NB4 (cell line): ENCODE data around the gene EXOC4.

Experiments
- DNase-seq: peaks from one replicate; pipeline ENCODE4 v3.0.0; 2010; ENCODE audit warnings: low read depth
- H3K4me3 ChIP-seq: one replicate; pipeline ENCODE4 v1.5.1; 2011; ENCODE audit warnings: mild to moderate bottlenecking, low read depth, low read length, moderate library complexity
- MAX ChIP-seq: IDR thresholded peaks from 2 replicates; pipeline ENCODE4 v1.6.1; 2011; ENCODE audit warnings: low read depth, low read length
- MYC ChIP-seq: IDR thresholded peaks from 2 replicates; pipeline ENCODE4 v1.6.1; 2011; ENCODE audit warnings: low read depth, low read length
- POLR2A ChIP-seq: IDR thresholded peaks from 2 replicates; pipeline ENCODE4 v1.6.1; 2011; ENCODE audit warnings: mild to moderate bottlenecking; ENCODE audit not compliant: insufficient read length; ENCODE audit errors: extremely low read depth
- TF ChIP-seq, protein P1 (sequence below): IDR thresholded peaks from one replicate; pipeline ENCODE4 v1.5.1; 2012; ENCODE audit warnings: low read depth, low read length

Gene EXOC4

GRCh38 chr7:134013249-134013648 lies 760.4 kb downstream of the EXOC4 start:
- H3K4me3 ChIP-seq: no peak overlapping the region
- TF ChIP-seq, protein P1, sequence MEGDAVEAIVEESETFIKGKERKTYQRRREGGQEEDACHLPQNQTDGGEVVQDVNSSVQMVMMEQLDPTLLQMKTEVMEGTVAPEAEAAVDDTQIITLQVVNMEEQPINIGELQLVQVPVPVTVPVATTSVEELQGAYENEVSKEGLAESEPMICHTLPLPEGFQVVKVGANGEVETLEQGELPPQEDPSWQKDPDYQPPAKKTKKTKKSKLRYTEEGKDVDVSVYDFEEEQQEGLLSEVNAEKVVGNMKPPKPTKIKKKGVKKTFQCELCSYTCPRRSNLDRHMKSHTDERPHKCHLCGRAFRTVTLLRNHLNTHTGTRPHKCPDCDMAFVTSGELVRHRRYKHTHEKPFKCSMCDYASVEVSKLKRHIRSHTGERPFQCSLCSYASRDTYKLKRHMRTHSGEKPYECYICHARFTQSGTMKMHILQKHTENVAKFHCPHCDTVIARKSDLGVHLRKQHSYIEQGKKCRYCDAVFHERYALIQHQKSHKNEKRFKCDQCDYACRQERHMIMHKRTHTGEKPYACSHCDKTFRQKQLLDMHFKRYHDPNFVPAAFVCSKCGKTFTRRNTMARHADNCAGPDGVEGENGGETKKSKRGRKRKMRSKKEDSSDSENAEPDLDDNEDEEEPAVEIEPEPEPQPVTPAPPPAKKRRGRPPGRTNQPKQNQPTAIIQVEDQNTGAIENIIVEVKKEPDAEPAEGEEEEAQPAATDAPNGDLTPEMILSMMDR: no peak
- TF ChIP-seq MAX (no peak), MYC (no peak), POLR2A (no peak)
- no peak for DNase-seq

DNA sequence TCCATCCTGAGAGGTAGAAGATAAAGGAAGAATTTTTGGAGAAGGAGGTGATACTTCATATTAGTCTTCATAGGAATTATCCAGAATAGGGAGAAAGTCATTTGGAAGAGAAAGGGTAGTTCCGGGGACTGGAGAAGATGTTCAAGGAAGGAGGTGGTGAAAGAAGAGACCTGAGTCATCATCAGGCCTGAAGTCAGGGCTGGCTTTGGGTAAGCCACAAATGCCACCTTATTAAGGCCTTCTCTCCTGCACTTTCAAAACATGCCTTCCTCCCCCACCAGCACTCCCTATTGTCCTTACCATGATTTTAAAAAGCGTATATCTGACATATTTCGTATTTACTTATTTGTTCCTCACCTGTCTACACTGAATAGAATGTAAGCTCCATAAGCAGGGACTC lies 762.1 kb downstream of the EXOC4 start:
- peak; percentile 14 for DNase-seq
- TF ChIP-seq, protein P1: no peak
- no peak for TF ChIP-seq MAX
- TF ChIP-seq POLR2A: no peak
- no peak for TF ChIP-seq MYC
- no peak overlapping the region for H3K4me3 ChIP-seq

DNA sequence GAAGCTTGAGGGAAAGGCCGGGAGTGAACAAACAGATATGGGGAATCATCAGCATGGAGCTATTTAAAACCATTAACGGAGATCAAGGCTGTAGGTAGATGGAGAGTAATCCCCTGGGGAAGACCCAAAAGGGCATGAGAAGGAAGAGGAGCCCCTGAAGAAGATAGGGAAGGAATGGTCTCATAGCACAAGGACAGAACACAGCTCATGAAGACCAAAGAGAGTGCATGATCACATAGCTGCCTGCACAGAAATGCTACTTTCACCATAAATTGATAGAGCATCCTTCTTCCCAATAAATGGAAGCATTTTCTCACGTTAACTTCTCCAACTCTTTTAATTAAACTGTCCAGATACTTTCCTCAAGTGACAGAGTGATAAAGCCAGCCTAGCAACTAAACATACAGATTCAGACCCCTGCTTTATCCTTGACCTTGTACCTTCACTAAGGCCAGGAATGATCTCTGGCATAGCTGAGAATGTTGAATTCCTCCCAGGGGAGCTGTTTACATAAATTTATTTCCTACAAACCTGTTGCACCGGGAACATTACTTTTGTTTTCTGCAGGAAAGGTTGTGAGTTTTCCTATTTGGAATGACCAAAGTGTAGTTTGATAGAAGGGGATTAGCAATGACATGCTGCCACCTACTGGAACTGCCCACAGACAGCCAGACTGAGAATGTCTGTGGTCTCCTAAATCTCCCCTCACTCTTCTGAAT lies 763.5 kb downstream of the EXOC4 start:
- TF ChIP-seq POLR2A (no peak), MAX (no peak), MYC (no peak)
- TF ChIP-seq, protein P1: peak; percentile 85
- DNase-seq: peak; percentile 29
- H3K4me3 ChIP-seq: no peak overlapping the region

DNA sequence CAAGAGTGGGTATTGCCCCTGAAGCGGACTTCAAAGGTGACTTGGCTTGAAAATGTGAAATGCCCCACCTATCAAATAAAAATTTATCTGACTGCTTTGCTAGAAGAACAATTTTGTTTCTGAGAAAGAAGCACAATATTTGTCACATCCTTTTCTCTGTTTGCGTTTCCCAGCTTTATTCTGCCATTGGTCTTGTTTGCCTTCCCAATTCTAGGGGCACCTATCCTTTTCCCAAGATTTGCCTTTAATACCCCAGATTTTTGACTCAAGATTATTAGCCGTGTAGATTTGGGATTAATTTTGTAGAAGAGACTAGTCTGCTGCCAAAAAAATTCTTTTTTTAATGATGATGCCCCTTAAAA lies 764.0 kb downstream of the EXOC4 start:
- H3K4me3 ChIP-seq: no peak overlapping the region
- DNase-seq: no peak
- TF ChIP-seq MYC (no peak), MAX (no peak), POLR2A (no peak)
- TF ChIP-seq, protein P1: no peak

GRCh38 chr7:134018306-134018705 lies 765.4 kb downstream of the EXOC4 start:
- TF ChIP-seq POLR2A: no peak
- no peak for TF ChIP-seq MYC
- no peak for TF ChIP-seq MAX
- TF ChIP-seq, protein P1: no peak
- DNase-seq: no peak
- no peak overlapping the region for H3K4me3 ChIP-seq
